Activated CD8-positive, alpha-beta memory T cell treated with anti-CD3 and anti-CD28 coated beads for 24 hours (primary cell): ENCODE data around the gene PPHLN1.
"Not testable (repeated sequence)": the region's sequence is repeated elsewhere in the genome, so short reads cannot be mapped to it uniquely, and the experiment has no call there.

Experiments
- DNase-seq: peaks from one replicate; pipeline ENCODE4 v3.0.0-alpha.2; 2020

Gene PPHLN1

GRCh38 chr12:42373669-42374068 is 47.7 kb downstream of the PPHLN1 start:
- no peak for DNase-seq

GRCh38 chr12:42380733-42381132 is 54.8 kb downstream of the PPHLN1 start:
- no peak for DNase-seq

GRCh38 chr12:42382013-42382696 is 56.2 kb downstream of the PPHLN1 start:
- no peak for DNase-seq

GRCh38 chr12:42385326-42385841 is 59.4 kb downstream of the PPHLN1 start:
- no peak for DNase-seq

DNA sequence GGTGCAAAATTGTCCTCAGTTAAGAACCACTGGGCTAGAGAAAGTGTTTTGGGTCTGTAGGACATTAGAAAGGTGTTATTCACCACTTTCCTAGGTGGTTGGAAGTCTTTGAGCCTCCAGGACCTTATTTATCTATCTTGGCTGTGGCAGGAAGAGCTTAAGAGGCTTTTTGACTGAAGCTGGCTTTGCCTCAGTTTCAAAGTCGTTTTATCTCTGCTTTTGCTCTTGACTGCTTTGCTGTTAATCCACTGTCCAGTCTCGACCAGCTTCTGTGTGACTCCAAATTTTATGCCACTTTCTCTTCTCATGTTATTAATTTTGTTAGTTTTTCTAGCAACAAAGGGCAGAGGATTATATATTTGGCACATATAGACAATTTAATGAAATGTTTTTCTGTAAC is 60.3 kb downstream of the PPHLN1 start:
- DNase-seq: no peak

DNA sequence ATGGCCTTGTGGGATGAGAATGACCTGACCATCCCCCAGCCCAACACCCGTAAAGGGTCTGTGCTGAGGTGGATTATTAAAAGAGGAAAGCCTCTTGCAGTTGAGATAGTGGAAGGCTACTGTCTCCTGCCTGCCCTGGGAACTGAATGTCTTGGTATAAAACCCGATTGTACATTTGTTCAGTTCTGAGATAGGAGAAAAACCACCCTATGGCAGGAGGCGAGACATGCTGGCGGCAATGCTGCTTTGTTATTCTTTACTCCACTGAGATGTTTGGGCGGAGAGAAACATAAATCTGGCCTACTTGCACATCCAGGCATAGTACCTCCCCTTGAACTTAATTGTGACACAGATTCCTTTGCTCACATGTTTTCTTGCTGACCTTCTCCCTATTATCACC is 62.1 kb downstream of the PPHLN1 start:
- not testable (repeated sequence) for DNase-seq

GRCh38 chr12:42394429-42394828 is 68.5 kb downstream of the PPHLN1 start:
- no peak for DNase-seq

- no peak for DNase-seq
These were observed 70.7 kb downstream of the PPHLN1 start for GRCh38 chr12:42396473-42397259.

- DNase-seq: no peak
These were observed 76.9 kb downstream of the PPHLN1 start for GRCh38 chr12:42402821-42403411.

DNA sequence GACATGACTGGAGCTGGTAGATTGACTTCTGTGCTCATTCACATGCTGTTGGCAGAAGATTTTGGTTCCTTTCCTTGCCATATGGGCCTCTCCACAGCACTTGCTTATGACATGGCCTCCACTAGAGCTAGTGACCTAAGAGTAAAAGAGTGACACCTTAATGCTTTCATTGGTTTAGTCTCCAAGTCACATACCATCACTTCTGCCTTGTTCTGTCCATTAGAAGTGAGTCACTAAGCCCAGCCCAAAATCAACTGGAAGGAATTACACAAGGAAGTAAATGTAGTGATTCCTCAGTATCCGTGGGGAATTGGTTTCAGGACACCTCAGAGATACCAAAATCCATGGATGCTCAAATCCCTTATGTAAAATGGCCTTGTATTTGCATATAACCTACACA is 81.3 kb downstream of the PPHLN1 start:
- DNase-seq: no peak

GRCh38 chr12:42409471-42409870 is 83.5 kb downstream of the PPHLN1 start:
- no peak for DNase-seq

DNA sequence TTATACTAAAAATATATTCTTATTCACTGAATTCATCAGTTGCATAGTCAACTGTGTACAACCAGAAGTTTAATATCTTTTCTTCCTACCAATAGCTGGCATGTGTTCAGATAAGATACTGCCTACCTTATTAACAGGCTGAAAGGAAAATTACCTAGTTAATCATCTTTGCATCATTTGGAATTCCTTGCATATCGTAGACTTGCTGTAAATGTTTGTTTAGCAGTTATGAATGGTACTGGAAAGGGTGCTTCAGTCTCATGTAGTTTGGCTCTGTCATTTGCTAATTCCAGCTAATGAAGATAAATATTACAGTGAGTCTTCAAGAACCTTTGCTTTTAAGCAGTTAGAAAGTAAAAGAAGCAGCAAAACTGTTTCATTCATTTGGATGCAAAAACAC is 84.4 kb downstream of the PPHLN1 start:
- no peak for DNase-seq

DNA sequence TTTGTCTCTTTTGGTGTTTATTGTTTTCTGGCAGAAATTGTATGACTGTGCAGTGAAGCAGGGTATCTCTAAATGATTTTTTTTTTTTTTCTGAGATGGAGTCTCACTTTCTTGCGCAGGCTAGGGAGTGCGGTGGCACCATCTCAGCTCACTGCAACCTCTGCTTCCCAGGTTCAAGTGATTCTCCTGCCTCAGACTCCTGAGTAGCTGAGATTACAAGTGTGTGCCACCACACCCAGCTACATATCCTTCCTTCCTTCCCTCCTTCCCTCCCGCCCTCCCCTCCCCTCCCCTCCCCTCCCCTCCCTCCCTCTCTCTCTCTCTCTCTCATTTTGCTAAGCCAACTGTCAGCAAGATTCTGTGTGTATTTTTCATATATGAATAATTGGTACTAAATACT is 94.4 kb downstream of the PPHLN1 start:
- DNase-seq: no peak

DNA sequence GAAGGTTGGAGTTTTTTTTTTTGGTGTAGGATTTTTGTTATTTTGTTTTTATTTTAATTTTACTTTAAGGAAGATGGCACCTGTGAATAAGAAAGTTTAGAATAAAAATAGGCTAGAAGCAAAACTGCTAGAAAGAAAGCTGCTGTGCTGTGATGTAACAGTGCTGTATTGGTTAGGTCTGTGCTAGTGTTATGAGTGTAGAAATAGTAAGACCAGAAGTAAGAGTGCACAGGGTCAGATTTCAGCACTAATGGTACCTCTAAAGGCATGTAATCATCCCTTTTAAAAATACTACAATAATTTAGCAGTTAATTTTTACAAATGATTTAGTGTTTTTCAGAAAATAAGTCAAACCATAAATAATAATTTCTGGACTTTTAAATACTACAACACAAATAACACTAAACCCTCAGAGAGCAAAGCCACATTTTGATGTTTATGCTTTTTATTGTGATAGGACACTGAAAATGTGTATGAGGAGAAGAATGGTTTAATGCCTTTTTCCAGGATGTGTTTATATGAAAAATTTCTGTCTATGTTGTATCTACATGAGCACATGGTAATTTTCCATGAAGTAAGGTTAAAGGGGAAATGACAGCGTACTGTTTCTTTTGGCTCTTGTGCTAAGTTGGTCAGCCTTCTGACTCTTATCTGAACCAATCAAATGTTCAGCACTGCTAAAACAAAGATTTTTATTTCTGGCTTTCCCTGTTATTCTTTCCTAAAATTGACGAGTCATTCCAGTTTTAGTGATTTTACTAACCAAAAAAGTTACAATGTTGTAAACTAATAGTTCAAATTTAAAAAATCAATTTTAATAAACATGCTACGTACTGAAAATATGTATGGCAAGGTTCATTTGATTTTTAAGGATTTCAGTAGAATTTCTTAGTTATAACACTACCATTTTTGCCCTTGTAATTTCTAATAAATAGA is 96.1 kb downstream of the PPHLN1 start:
- no peak for DNase-seq

GRCh38 chr12:42422785-42423184 is 96.8 kb downstream of the PPHLN1 start:
- no peak for DNase-seq

- DNase-seq: no peak
These were observed 100.8 kb downstream of the PPHLN1 start for GRCh38 chr12:42426746-42427145.

DNA sequence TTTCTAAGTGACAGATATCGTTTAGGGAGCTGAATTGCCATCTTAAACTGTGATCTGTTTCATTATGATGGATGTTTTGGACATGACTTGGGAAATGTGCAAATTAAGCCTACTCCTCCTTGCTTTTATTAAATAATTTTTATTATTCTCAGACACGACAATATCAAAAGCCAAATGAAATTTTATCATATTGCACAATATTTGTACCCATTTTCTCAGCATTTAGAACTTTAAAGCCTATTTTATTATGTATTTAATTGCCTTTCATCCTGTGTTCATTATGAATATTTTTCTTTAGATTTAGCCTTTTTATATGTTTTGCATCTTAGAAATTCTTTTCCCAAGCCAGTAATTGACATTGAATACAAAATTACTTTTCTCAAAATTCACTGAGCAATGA is 102.9 kb downstream of the PPHLN1 start:
- no peak for DNase-seq

DNA sequence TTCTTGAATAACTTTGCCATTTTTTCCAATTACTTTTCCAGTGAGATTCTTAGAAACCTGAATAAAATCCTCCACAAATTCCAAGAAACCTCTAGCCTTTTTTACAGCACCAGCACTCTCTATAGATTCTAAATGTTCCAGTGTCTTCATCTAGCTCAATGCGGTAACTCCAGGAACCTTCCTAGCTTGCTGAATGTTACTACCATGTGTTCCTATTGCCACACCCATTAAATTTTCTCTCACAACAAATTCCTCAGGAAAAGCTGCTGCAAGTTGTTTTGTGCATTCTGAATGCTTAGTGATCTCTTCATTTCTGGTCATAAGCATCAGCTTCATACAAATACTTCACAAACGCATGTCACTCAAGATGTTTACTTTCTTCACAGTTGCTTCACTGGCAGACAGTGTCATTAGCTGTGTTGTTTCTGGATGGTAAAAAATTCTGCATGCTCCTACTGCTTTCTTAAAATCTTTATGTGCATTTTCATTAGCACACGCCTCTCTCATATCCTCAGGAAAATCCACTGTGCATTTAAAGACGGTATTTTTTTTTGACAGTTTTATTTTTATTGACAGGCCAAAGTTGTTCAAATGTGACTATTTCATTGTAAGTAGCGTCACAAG is 106.7 kb downstream of the PPHLN1 start:
- DNase-seq: no peak

- no peak for DNase-seq
These were observed 114.6 kb downstream of the PPHLN1 start for GRCh38 chr12:42440608-42441007.

GRCh38 chr12:42442311-42442759 is 116.4 kb downstream of the PPHLN1 start:
- no peak for DNase-seq

- DNase-seq: no peak
These were observed 116.9 kb downstream of the PPHLN1 start for GRCh38 chr12:42442888-42443287.
